Osteocyte (in vitro differentiated cells): ENCODE data around the gene TMEM11. TPM values are rescaled to one million over a fixed set of nuclear protein-coding genes. Genes with fewer than 3 reads are reported as not detected.

Experiments used
- DNase-seq: peaks from one replicate; pipeline ENCODE4 v3.0.0; 2021; ENCODE audit warnings: mixed read lengths; ENCODE audit not compliant: unreplicated experiment; ENCODE audit errors: extremely low spot score
- H3K27ac Mint-ChIP-seq: one replicate; pipeline ENCODE4 v1.8.0; 2021; ENCODE audit warnings: mild to moderate bottlenecking, mixed read lengths; ENCODE audit not compliant: unreplicated experiment
- H3K27me3 Mint-ChIP-seq: one replicate; pipeline ENCODE4 v1.8.0; 2021; ENCODE audit warnings: mixed read lengths; ENCODE audit not compliant: unreplicated experiment
- H3K36me3 Mint-ChIP-seq: one replicate; pipeline ENCODE4 v1.8.0; 2021; ENCODE audit warnings: mixed read lengths; ENCODE audit not compliant: unreplicated experiment
- H3K4me1 Mint-ChIP-seq: one replicate; pipeline ENCODE4 v1.8.0; 2021; ENCODE audit warnings: mixed read lengths; ENCODE audit not compliant: unreplicated experiment
- H3K4me3 Mint-ChIP-seq: one replicate; pipeline ENCODE4 v1.8.0; 2021; ENCODE audit warnings: mild to moderate bottlenecking, moderate library complexity, mixed read lengths; ENCODE audit not compliant: unreplicated experiment
- H3K9me3 Mint-ChIP-seq: one replicate; pipeline ENCODE4 v1.8.0; 2021; ENCODE audit warnings: mixed read lengths; ENCODE audit not compliant: unreplicated experiment
- CTCF ChIP-seq: fragments of 200-600 bp; sonication (generic); IDR thresholded peaks from 2 replicates; pipeline ENCODE4 v1.5.0; 2021; ENCODE audit warnings: antibody characterized with exemption, mild to moderate bottlenecking, moderate library complexity
- total RNA-seq: library from RNA; stranded (reverse); gene quantifications from 2 replicates; pipeline ENCODE4 v1.2.1, GENCODE V29; 2021

TMEM11 gene
- total RNA-seq, 1 donor from 2014 or later = 21.5 TPM

- H3K27ac Mint-ChIP-seq = peak overlapping the region; percentile 66
- H3K27me3 Mint-ChIP-seq = no peaks in the 10 kb centered on the region
- no peak for TF ChIP-seq CTCF
- peaks cover 30% of the 10 kb centered on the region for H3K4me1 Mint-ChIP-seq
- H3K9me3 Mint-ChIP-seq = no peaks in the 10 kb centered on the region
- H3K36me3 Mint-ChIP-seq = no peaks in the 10 kb centered on the region
- DNase-seq = no peak
- peak overlapping the region; percentile 22 for H3K4me3 Mint-ChIP-seq
These were observed 36.9 kb upstream of the TMEM11 start for GRCh38 chr17:21250854-21251253.

GRCh38 chr17:21249920-21250703 is 36.2 kb upstream of the TMEM11 start:
- H3K4me3 Mint-ChIP-seq = no peak overlapping the region
- H3K9me3 Mint-ChIP-seq = no peaks in the 10 kb centered on the region
- no peaks in the 10 kb centered on the region for H3K27me3 Mint-ChIP-seq
- DNase-seq = no peak
- no peak for TF ChIP-seq CTCF
- H3K4me1 Mint-ChIP-seq = peaks cover 30% of the 10 kb centered on the region
- H3K27ac Mint-ChIP-seq = peak overlapping the region; percentile 66
- no peaks in the 10 kb centered on the region for H3K36me3 Mint-ChIP-seq

- Mint-ChIP-seq H3K4me1 (peaks cover 30% of the 10 kb centered on the region), H3K27me3 (no peaks in the 10 kb centered on the region), H3K9me3 (no peaks in the 10 kb centered on the region), H3K27ac (no peak overlapping the region), H3K4me3 (no peak overlapping the region), H3K36me3 (no peaks in the 10 kb centered on the region)
- no peak for DNase-seq
- no peak for TF ChIP-seq CTCF
These were observed 35.3 kb upstream of the TMEM11 start for GRCh38 chr17:21249086-21249795.

GRCh38 chr17:21248500-21248899 is 34.5 kb upstream of the TMEM11 start:
- TF ChIP-seq CTCF = no peak
- DNase-seq = no peak
- Mint-ChIP-seq H3K27me3 (no peaks in the 10 kb centered on the region), H3K9me3 (no peaks in the 10 kb centered on the region), H3K4me1 (peaks cover 28% of the 10 kb centered on the region), H3K27ac (no peak overlapping the region), H3K4me3 (no peak overlapping the region), H3K36me3 (no peaks in the 10 kb centered on the region)

- Mint-ChIP-seq H3K27ac (no peak overlapping the region), H3K36me3 (no peaks in the 10 kb centered on the region), H3K4me3 (no peak overlapping the region), H3K4me1 (peaks cover 26% of the 10 kb centered on the region), H3K27me3 (no peaks in the 10 kb centered on the region), H3K9me3 (no peaks in the 10 kb centered on the region)
- no peak for DNase-seq
- TF ChIP-seq CTCF = no peak
These were observed 33.7 kb upstream of the TMEM11 start for GRCh38 chr17:21247552-21248258.
